Keratinocyte (primary cell): Measurements from ENCODE around the gene PDZD2.

Source experiments
- EZH2 ChIP-seq: IDR thresholded peaks from one replicate; pipeline ENCODE4 v1.6.1; 2012; ENCODE audit warnings: inconsistent platforms, mild to moderate bottlenecking, low read length, moderate library complexity
- TF ChIP-seq, protein P1 (sequence below), 3 experiments: IDR thresholded peaks in 1 of 3; conservative IDR thresholded peaks in 1 of 3; optimal IDR thresholded peaks in 1 of 3; 2 replicates in 2 of 3; 3 replicates in 1 of 3; pipeline versions ENCODE3 to v1.5.1; 2011; ENCODE audit warnings: low read length in 3 of 3, mild to moderate bottlenecking in 3 of 3, moderate library complexity in 2 of 3, control low read depth in 1 of 3, inconsistent platforms in 1 of 3; ENCODE audit not compliant: insufficient read depth in 2 of 3; ENCODE audit errors: extremely low read depth in 1 of 3

DNA sequence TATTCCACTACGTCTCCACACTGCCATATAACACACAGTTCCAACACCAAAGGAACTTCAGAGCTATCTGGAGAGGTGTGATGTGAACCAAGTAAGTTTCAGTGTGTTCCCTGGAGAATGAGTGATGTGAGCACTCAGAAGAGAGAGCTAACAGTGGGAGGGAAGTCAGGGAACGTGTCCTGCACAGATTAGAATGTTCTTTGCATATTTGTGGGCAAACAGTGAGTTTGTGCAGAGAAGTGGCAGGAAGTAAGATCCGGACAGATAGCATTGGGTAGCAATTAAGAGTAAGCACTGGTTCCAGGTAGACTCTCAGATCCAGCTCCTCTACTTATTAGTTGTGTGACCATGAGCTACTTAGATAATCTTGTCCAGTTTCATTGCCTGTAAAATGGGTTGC lies 206.4 kb downstream of the PDZD2 start:
- TF ChIP-seq, protein P1, sequence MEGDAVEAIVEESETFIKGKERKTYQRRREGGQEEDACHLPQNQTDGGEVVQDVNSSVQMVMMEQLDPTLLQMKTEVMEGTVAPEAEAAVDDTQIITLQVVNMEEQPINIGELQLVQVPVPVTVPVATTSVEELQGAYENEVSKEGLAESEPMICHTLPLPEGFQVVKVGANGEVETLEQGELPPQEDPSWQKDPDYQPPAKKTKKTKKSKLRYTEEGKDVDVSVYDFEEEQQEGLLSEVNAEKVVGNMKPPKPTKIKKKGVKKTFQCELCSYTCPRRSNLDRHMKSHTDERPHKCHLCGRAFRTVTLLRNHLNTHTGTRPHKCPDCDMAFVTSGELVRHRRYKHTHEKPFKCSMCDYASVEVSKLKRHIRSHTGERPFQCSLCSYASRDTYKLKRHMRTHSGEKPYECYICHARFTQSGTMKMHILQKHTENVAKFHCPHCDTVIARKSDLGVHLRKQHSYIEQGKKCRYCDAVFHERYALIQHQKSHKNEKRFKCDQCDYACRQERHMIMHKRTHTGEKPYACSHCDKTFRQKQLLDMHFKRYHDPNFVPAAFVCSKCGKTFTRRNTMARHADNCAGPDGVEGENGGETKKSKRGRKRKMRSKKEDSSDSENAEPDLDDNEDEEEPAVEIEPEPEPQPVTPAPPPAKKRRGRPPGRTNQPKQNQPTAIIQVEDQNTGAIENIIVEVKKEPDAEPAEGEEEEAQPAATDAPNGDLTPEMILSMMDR (optimal IDR thresholded peaks at IDR 0.05 in 1 of 3, IDR thresholded peaks at IDR 0.05 in 1 of 3, conservative IDR thresholded peaks at IDR 0.05 in 1 of 3; ENCODE audit: extremely low read depth in 1 of 3, insufficient read depth in 2 of 3, low read length in 3 of 3): no peak
- TF ChIP-seq EZH2: no peak
